NCI-H1092 treated with DMSO at 0.1 percent for 48 hours (cell line): ENCODE measurements around the gene RARS1.
A peak's percentile ranks its signal among the peaks of the same experiment; 100 is the strongest.

Source experiments
- DNase-seq: peaks from one replicate; lab custom pipeline; 2025; lab: John Stamatoyannopoulos, UW

RARS1 gene

GRCh38 chr5:168486136-168486879 lies at the start of gene RARS1:
Gene RARS1 (plus strand): TSS chr5:168486471. CDS start chr5:168486499, 28 bp downstream.
- DNase-seq, result peak; percentile 78

GRCh38 chr5:168438349-168438748 lies 47.9 kb upstream of the RARS1 start:
- no peak for DNase-seq

GRCh38 chr5:168443533-168443932 lies 42.7 kb upstream of the RARS1 start:
- no peak for DNase-seq

- DNase-seq, result no peak
These were observed 42.1 kb upstream of the RARS1 start for GRCh38 chr5:168443950-168444700.

- no peak for DNase-seq
These were observed 39.2 kb upstream of the RARS1 start for GRCh38 chr5:168446983-168447619.

- no peak for DNase-seq
These were observed 38.5 kb upstream of the RARS1 start for GRCh38 chr5:168447808-168448207.

- DNase-seq, result no peak
These were observed 37.1 kb upstream of the RARS1 start for GRCh38 chr5:168449166-168449565.

- DNase-seq, result no peak
These were observed 34.7 kb upstream of the RARS1 start for GRCh38 chr5:168451565-168451964.

- no peak for DNase-seq
These were observed 31.1 kb upstream of the RARS1 start for GRCh38 chr5:168455201-168455600.

GRCh38 chr5:168457542-168457941 lies 28.7 kb upstream of the RARS1 start:
- DNase-seq, result no peak

- DNase-seq, result no peak
These were observed 25.7 kb upstream of the RARS1 start for GRCh38 chr5:168460606-168461005.

GRCh38 chr5:168463081-168463480 lies 23.2 kb upstream of the RARS1 start:
- DNase-seq, result no peak

GRCh38 chr5:168464214-168464613 lies 22.1 kb upstream of the RARS1 start:
- DNase-seq, result no peak

- no peak for DNase-seq
These were observed 21.6 kb upstream of the RARS1 start for GRCh38 chr5:168464641-168465040.

GRCh38 chr5:168467755-168468330 lies 18.4 kb upstream of the RARS1 start:
- DNase-seq, result peak; percentile 24

GRCh38 chr5:168468836-168469235 lies 17.4 kb upstream of the RARS1 start:
- DNase-seq, result no peak

GRCh38 chr5:168469816-168470215 lies 16.5 kb upstream of the RARS1 start:
- no peak for DNase-seq

GRCh38 chr5:168471785-168472184 lies 14.5 kb upstream of the RARS1 start:
- DNase-seq, result no peak

- DNase-seq, result no peak
These were observed 13.9 kb upstream of the RARS1 start for GRCh38 chr5:168472329-168472728.

- DNase-seq, result no peak
These were observed 12.0 kb upstream of the RARS1 start for GRCh38 chr5:168474319-168474718.

- DNase-seq, result no peak
These were observed 9.2 kb upstream of the RARS1 start for GRCh38 chr5:168477060-168477459.

- no peak for DNase-seq
These were observed 7.1 kb upstream of the RARS1 start for GRCh38 chr5:168479166-168479565.

- DNase-seq, result no peak
These were observed 5.7 kb upstream of the RARS1 start for GRCh38 chr5:168480601-168481000.
